ENCODE data around the gene OR4N2. TPM values are rescaled to one million over a fixed set of nuclear protein-coding genes. Genes with fewer than 3 reads are reported as not detected.

OR4N2 gene
- total RNA-seq, 2 experiments from 2014 or later, result not detected

Other genes starting within 250 kb of the OR4N2 start
- gene OR11H2, start 89.9 kb upstream of the OR4N2 start, total RNA-seq, result not detected
- gene OR4Q3, start 60.2 kb upstream of the OR4N2 start, total RNA-seq, result not detected
- not detected for gene OR4M1, start 30.3 kb upstream of the OR4N2 start, total RNA-seq
- gene OR4K2, start 71.4 kb downstream of the OR4N2 start, total RNA-seq, result not detected
- gene OR4K5, start 116.8 kb downstream of the OR4N2 start, total RNA-seq, result not detected
- not detected for gene OR4K1, start 127.1 kb downstream of the OR4N2 start, total RNA-seq
- gene OR4K15, start 171.8 kb downstream of the OR4N2 start, total RNA-seq, result not detected
- gene OR4Q2, start 198.4 kb downstream of the OR4N2 start, total RNA-seq, result not detected
- gene OR4K14, start 215.5 kb downstream of the OR4N2 start, total RNA-seq, result not detected
- gene OR4K13, start 232.3 kb downstream of the OR4N2 start, total RNA-seq, result not detected

All from activated naive CD8-positive, alpha-beta T cell treated with anti-CD3 and anti-CD28 coated beads for 36 hours (primary cell).